Stimulated activated CD8-positive, alpha-beta memory T cell treated with anti-CD3 and anti-CD28 coated beads, Interleukin-15, amount 100 ng/mL, for 4 hours (primary cell): ENCODE data around the gene DSC1.
"Not testable (repeated sequence)": the region's sequence is repeated elsewhere in the genome, so short reads cannot be mapped to it uniquely, and the experiment has no call there.

Experiments
- DNase-seq, 2 donors: peaks; one replicate each; pipeline ENCODE4 v3.0.0-alpha.2; 2020; ENCODE audit warnings: low read depth in 2 of 2

DSC1 gene

DNA sequence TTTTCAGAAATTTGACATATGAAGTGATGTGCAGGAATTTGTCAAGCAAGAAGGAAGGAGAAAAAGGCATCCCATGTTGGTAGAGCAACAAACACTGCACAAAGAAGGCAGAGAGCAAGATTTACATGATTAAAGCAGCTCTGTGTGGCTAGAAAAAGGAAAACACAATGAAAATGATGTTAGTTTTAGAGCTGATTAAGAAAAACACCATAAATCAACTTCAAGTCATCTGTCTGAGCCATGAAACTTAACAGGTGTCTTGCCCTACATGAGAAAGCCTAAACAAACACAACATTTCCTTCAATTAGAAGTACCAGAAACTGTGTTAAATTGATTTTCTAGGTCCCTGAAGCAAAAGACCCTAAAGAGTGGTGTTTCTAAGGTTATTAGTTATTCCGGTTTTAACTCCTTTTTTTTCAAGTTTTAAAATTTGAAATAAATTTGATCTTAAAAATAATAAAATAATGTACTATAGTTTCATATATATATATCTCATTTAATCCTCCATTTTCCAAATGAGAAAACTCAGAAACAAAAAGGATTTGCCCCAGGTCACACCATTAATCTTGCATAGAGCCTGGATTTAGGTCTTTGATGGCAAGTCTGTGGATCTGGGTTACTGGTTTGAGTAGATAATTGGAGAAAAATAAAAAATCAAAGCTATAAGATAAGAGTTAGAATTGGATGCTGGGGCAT lies 8.6 kb upstream of the DSC1 start:
- no peak for DNase-seq

DNA sequence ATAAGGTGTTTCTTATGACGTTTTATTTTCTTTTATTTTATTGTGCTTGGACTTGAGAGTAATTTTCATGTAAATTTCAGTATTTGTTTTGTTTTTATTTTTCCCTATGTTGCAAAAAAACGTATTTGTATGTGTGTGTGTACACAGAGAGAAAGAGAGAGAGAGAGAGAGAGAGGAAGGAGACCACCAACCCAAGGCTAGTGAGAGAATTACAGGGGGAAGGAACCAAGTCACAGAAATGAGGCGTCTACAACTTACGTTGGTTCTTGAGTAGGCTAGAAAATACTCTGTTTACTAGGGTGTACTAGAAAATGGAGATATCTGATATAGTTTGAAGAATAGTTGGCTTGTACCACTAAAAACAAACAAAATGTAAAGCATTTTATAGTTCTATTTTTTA lies 7.7 kb upstream of the DSC1 start:
- DNase-seq, result no peak

DNA sequence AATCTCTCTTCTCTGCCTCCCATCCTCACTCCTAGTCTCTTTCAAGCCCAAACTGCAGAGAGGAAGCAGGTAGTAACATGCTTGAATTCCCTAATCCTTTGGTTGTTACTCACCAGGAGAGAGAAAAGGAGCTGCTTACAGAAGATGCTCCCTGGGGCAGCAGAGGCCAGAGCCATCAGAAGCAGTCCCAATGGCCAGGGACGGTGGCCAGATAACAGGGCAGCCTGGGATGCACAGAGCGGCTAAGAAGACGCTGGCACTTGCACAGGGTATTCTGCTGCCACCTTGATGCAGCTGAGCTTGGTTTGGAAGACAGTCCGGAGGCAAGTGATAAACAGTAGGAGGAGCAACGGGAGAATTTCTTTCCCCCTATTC lies 250 bp downstream of the DSC1 start:
- DNase-seq, result no peak

DNA sequence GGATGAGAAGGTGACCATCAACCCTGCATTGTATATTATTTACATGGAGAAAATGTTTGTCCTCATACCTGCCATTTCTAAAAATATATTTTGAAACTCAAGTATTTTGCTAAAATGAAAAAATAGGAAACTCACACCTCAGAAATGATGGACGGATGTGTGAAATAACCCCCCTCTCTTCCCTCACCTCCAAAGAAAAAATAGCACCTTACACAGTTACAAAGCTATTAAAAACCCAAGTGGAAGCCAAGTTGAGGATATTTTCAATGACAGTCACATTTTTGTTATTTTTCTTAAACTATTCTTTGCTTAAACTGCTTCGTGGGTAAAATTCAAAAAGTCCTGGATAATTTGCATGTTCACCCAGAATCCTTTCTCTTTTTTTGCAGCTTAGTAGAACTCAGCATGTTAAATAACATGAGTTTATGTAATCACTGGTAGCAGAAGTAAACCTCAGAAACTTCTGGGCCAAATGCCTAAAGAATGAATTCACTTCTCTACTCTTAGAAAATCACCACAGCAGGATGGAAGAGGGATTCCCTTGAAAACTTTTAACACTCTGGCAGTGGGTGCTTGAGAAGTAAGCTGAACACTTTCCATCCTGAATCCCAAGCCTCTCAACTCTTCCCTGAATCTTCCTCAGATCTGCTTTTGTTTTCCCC lies 768 bp downstream of the DSC1 start:
- DNase-seq, result no peak

DNA sequence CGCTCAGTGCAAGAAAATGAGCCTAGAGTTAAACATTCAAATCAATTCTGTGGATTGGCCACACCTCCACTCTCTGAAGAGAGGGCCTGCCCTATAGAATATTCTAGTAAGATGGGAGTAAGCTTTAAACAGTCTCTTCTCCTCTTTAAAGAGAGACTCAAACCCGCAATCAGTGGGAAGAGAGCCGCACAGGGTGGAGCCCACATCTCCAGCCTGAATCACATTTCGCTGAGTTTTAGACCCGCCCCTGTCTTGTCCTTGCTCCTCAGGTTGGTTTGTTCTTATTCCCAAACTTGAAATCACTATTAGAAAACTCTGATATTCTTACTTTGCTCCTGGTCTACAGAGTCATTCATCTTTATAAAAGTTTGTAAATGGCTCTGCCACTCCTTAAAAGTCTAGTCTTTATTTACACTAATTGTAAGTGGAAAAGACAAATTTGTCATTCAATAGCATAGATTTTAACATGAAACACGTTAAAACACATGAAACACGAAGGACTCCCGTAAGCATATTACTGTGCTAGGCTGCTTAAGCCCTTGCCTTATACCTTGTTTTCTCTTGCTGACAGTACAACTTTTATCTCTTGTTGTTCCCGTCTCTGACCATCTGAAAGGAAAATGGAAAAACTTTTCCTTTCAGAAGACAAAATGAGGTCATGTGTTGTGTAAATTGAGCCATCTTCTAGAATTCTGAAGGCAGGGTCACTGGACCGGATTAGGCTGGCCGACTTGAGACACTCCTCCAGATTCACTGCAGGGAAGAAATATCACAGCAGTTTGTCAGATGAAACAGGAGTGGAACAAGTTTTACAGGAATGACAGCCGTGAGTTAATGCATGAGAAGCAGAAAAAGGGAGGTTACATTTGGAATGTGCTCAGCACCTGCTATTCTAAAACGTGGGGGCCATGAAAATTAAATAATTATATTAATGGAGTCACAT lies 5.6 kb downstream of the DSC1 start:
- DNase-seq, result no peak

DNA sequence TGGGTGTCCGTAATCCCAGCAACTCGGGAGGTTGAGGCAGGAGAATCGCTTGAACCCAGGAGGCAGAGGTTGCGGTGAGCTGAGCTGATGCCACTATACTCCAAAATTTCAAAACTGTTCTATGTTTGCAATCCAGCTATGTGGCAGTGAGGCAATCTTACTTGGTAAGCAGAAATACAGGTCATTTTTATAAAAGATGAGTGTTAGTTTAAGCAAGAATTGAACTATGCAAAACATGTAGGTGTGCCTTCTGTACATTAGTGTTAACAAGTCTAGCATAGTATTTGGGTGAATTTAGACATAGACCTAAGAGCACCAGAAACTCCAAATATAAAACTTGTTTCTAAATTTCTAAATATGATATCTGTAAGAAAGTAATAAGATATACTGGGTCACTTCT lies 7.2 kb downstream of the DSC1 start:
- no peak for DNase-seq

DNA sequence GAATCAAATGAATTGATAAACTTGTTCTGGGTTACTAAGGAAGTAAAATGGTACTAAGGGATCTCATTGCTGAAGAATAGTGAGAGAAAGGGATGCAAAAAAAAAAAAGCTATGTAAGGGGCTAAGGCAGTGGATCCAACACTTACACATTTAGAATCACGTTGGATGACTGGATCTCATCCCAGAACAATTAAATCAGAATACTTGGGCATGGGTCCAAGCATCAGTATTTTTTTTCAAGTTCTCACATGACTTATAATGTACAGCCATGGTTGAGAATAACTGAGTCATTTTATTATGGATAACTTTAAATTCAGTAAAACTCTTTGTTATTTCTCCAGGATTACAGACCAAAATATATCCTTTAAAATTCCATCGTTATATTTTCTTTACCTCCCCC lies 8.5 kb downstream of the DSC1 start:
- DNase-seq, result no peak

DNA sequence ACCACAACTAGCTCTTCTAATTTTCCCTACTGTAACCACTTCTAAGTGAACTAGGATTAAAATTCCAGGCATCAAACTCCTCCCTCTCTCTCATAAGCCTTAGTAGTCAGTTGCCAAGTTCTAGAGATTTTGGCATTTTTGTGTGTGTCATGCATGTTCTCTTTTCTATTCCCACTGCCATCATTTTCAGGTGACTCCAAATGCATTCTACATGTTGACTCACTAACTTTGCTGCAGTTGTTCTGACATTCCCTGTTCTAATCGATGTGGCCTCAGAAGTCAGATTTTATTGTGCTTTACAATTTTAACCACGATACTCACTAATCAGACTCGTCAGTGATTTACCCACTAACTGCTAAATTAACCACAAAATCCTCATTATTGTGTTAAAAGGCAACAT lies 13.3 kb downstream of the DSC1 start:
- no peak for DNase-seq

DNA sequence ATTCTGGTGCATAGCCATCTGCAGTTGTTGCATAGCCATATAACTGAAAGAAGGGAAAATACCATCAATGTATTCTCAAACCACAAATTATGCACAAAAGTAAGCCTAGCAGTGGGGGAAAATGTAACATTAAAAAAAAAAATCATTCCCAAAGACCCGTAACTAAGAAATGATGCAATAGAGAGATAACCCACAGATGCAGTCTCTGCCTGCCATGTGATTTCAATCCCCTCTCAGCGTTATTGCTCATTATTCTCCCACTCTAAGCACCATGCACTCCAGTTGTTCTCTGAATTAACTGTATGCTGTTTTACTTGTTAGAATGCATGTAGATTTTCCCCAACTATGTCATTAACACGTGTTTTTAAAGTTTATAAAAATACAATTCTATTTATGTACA lies 14.1 kb downstream of the DSC1 start:
- DNase-seq, result no peak

DNA sequence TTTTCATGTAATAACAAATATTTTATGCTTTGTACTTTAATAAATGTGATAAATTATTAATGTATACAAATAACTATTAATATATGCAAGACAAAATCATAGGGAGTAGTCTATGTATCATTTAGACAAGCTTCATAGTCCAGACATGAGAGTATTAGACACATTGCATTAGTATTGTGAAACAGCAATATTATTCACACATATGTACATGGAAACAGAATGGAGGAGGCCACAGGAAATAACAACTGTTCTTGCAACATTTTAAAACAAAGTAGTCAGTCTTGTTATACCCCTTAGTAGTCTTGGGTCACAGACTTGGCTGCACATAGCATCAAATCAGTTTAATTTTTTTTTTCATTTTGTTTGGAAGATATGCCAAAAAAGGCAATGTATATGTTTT lies 15.8 kb downstream of the DSC1 start:
- no peak for DNase-seq

DNA sequence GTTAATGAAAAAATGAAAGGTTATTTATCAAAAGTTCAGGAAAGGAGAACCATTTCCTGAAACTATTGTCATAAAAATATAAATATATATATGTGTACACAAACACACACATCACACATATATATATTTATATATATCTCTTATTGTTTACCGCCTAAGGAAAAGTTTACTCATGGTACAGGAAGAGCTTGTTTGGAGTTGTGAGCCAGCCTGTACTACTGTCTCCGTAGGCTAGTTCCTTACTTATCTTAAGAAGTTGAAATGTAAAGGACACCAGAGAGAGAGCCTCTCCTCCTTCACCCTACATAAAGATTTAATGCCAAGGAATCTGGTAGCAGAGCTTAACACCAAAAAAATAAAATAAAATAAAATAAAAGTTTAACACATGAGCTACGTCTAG lies 19.6 kb downstream of the DSC1 start:
- no peak for DNase-seq

DNA sequence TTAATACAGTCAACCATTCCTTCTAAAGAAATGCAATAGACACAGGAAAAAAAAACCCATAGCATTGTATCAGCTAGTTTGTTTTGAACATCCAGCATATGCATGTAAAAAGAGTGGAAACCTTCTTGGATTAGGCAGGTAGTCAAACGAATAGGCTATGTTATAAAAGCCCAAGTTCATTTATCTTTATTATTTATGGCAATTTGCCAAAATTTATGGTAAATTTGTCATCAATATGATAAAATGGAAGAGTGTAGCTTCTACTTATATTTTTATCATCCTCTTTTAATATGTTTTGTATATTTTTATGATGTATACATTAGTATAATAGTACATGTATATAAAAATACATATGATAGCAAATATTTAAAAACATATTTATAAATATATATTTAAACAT lies 23.9 kb downstream of the DSC1 start:
- no peak for DNase-seq

DNA sequence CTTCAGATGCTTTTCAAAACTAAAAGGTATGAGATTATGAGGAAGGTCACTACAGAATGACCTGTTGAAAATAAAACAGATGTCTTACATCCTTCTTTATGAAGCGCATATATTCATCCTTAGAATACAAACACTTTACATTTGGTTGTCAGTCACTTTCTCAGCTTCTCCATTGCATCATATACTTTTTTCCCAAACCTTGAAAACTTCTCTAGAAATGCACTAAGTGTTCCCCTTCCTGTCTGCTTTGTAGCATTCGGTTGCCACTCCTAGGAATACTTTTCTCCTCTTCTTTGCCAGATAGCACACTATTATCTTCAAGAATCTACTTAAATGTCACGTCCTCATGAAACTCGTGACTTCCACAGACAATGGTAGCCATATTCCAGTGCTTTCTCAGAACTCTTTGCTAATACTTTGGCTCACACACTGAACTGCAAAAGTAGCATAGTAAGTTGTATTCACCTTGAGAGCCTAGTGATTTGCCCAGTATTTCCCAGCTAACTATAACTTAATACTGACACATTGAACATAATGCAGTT lies 27.6 kb downstream of the DSC1 start:
- no peak for DNase-seq

DNA sequence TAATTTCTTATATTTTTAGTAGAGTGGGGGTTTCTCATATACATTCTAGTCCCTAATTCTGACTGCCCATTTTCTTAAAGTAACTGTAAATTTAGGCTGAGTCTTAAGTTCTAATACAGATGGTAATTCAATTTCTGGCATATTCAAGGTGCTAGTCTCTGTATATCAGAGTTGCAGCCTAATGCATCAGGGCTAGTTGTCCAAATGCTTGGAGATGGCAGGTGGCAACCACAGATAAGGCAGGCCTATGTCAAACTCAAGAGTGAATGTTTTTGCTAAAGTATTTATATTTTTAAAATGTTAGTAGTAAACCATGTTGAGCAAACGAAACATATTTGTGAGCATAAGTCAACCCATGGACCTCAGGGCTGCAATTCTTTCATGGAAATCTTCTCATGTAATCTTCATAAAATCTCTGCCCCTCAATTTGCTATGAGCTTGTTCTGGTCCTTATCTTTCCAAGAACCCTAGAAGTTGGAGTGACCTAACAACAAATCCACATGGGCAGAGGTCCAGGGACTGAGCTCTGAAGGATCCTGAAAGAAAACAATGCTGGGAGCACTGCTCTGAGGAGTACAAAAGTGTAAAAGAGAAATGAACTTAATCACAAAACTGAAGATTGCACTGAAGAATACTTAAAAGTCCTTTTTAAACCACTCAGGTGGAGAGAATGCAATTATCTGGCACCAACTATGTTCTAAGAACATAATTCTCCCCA lies 33.1 kb downstream of the DSC1 start:
- DNase-seq, result no peak

DNA sequence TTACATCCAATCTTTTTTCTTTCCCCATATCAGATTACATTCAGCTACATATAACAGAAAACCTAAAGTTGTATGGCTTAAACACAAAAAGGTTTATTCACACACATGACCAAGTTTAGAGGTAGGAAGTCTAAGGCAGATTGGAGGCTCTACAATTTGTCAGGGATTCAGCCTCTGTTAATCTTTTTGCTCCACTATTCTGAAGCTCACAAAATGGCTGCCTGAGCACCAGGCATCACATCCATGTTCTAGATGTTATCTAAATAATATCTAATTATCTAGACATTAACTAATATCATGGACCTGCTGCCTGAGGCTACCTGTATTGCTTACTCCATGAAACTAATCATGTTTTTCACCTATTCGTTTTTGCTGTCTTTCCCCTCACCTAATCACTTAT lies 36.8 kb downstream of the DSC1 start:
- DNase-seq, result no peak

DNA sequence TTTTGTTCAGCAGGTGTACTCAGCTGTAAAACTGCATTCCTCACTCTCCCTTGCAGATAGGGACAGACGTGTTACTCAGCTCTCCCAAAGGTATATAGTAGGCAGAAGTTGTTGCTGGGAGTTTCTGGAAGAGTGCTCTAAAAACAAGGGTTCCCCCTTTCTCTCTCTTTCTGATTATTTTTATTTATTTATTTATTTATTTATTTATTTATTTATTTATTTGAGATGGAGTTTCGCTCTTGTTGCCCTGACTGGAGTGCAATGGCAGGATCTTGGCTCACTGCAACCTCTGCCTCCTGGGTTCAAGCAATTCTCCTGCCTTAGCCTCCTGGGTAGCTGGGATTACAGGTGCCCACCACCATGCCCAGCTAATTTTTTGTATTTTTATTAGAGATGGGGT lies 39.5 kb downstream of the DSC1 start:
- DNase-seq, result not testable (repeated sequence)

DNA sequence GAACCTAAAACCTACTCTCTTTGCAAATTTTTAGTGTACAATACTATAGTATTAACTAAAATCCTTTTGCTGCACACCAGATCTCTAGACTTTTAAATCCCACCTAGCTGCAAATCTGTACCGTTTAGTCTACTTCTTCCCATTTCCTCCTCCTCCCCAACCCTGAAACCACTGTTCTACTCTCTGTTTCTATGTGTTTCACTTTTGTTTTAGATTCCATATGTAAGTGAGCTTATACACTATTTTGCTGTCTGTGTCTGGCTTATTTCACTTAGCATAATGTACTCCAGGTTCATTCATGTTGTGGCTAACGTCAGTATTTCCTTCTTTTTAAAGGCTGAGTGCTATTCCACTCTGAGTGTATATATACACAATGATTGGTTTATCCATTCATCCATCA lies 42.1 kb downstream of the DSC1 start:
- no peak for DNase-seq

DNA sequence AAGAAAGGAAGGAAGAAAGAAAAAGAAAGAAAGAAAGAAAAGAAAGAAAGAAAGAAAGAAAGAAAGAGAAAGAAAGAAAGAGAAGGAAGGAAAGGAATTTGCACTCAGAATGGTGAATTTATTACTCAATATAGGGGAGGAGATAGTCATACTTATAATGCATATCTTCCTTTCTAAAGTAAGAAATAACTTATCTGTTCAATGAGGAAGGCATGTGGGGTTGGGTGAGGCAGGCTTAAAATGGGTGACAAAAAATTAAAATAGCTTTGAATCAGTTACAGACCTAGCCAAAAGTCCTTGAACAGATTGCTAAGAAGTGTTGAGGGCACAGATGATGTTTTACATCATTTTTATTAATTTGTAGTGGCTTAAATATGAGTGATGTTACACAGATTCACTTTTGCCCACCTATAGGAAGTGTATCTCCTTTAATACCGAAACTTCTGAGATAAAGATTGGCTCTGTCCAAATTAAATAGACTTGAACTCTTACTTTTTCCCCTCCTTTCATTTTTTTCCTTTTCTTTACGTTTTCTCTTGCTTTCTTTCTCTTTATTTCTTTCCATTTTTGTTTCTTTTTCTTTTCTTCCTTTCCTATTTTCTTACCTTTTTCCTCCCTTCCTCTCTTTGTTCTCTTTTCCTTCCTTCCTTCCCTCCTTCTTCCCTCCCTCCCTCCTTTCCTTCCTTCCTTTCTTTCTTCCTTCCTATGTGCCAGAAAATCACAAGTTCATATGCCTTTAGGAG lies 45.6 kb downstream of the DSC1 start:
- no peak for DNase-seq

DNA sequence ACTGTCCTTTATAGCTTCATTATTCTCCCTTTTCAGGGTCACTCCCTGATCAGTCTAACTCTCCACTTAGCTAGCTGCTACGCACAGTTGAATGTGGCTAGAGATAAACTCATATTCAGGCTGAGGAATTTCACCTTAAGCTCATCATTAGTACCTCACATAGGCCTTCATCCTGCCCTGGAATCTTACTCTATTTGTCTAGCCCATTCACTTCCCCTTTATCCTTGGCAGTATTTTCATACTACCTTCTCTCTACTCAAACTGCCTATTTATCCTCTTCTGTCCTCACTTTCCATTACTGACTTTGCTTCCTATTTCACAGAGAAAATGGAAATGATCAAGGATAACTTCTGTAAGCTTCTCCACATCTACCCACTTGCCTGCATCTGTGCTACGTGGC lies 49.9 kb downstream of the DSC1 start:
- DNase-seq, result no peak

DNA sequence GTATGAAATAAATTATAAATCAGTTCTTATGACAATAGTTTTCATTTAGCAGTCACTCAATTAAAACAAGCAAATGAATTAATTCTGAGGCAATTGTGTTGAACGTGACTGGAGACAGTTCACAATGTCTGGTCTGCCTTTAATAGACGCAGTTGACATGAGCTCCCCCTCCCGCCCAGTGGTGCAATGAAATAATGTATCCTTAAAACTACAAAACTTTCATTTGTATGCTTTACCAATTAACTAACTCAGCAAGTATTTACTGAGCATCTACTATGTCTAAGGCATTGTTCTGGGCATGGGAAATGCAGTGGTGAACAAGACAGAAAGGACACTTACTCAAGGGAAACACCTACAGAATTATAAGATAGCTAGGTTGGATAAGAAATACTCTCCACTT lies 56.9 kb downstream of the DSC1 start:
- DNase-seq, result no peak

DNA sequence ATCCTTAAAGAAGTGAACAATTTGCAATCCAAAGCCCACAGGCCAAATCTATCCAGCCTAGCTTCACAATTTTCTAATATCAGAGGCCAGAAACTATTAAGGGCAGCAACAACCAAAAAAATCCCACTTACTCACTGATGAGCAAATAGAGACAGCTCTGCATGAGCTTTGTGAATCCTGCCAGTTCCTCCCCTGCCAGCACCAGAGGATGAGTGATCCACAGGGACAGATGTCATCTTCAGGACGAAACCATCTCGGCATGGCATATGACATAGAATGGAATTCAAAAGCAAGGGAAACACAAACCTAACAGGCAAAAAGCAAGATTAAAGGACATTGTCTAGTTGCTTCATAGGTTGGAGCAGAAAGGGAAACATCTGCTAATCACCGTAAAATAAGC lies 58.2 kb downstream of the DSC1 start:
- no peak for DNase-seq
